ENCODE measurements around the gene IPO4.

Gene IPO4

DNA sequence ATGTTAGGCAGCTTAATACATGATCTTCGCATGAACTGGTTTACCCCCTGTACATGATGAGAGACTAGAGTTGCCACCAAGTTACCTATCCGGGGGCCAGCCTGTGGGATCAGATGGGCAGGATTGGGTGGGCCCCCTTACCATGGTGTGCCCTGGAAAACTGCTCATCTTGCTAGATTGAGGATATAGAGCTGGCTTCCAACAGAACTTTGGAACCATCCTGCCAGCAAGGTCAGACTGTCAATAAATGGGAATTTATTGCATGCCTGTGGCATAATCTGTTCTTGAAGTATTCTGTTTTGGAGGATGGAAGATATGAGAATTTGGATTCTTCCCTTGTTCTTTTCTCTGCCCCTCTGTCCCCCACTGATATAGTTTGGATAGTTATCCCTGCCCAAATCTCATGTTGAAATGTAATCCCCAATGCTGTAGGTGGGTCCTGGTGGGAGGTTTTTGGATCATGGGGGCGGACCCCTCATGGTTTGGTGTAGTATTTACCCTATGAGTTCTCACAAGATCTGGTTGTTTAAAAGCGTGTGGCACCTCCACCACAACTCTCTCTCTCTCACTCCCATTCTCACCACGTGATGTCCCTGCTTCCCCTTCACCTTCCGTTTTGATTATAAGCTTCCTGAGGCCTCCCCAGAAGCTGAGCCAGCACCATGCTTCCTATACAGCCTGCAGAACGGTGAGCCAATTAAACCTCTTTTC lies 10.4 kb upstream of the IPO4 start:
- Histone ChIP-seq H3K9me3 (ENCODE audit: control insufficient read depth, low read length) (peaks cover 6% of the 10 kb centered on the region), H3K36me3 (ENCODE audit: control insufficient read depth, insufficient read depth, low read length) (peaks cover 40% of the 10 kb centered on the region), H3K4me3 (ENCODE audit: extremely low read depth, insufficient read depth, low read length, poor library complexity, severe bottlenecking) (no peak overlapping the region), H3K4me1 (ENCODE audit: control insufficient read depth, insufficient read depth, low read length, poor library complexity, severe bottlenecking) (peaks cover 3% of the 10 kb centered on the region), H3K27ac (ENCODE audit: low read depth, low read length, severe bottlenecking) (no peak overlapping the region)
- 97 to 100% methylated on average over 5 to 6 of the region's 7 CpGs for WGBS, 2 experiments (ENCODE audit: insufficient coverage in 2 of 2)

DNA sequence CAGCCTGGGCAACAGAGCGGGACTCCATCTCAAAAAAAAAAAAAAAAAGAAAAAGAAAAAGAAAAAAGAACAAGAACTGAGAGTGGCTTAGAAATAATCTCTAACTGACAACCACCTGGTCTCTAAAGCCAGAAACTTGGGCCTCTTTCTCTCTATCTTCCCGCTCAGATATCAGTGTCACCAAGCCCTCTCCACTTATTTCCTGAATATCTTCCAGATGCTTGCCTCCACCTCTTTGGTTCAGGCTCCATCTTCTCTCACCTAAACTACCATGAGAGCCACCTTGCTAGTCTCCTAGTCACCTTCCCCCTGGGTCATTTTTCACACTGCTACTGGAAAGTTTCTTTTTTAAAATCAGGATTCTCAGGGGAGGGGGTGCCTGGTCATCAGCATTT lies 8.4 kb upstream of the IPO4 start:
- Histone ChIP-seq H3K4me1 (ENCODE audit: control insufficient read depth, insufficient read depth, low read length, poor library complexity, severe bottlenecking) (peaks cover 3% of the 10 kb centered on the region), H3K9me3 (ENCODE audit: control insufficient read depth, low read length) (peaks cover 6% of the 10 kb centered on the region), H3K4me3 (ENCODE audit: extremely low read depth, insufficient read depth, low read length, poor library complexity, severe bottlenecking) (no peak overlapping the region), H3K27ac (ENCODE audit: low read depth, low read length, severe bottlenecking) (no peak overlapping the region), H3K36me3 (ENCODE audit: control insufficient read depth, insufficient read depth, low read length) (peaks cover 43% of the 10 kb centered on the region)
- 100% methylated on average over 1 of the region's 2 CpGs for WGBS, 2 experiments (ENCODE audit: insufficient coverage in 2 of 2)

DNA sequence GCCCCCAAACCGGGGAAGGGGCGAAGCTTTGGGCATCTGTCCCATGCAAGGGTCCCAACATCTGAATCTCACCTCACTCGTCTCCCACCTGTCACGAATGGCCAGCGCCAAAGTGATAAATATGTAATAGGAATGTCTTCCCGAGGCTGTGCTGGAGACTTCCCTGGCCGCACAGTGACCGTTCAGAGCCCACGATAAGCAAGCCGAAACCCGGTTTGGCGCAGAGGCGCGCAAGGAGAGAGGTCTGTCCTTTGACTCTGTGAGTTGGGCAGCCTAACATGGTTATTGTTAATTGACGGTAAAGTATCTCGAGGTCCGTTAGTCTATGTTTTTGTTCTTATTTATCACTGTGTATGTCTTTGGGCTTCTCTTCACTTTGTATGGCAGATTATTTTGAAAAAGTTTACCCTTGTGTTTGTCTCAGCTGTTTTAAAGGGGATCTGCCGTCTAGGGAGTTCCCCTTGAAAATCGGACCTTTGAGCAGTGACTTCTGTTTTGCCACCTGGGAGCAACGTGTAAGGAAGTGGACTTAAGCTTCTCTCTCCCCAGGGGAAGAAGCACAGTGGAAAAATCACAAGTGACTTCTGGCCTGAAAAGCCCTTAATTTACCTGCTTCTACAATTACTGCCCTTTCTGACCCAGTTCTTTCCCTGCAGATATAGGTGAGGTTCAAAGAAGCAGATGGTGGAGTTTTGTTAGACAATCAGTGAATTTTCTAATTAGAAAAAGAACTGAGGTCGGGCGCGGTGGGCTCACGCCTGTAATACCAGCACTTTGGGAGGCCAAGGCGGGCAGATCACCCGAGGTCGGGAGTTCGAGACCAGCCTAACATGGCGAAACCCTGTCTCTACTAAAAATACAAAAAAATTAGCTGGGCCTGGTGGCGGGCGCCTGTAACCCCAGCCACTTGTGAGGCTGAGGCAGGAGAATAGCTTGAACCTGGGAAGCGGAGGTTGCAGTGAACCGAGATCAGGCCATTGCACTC lies 7.7 kb upstream of the IPO4 start:
- WGBS, 2 experiments (ENCODE audit: insufficient coverage in 2 of 2): 19 to 43% methylated on average over 20 to 26 of the region's 33 CpGs
- H3K27ac ChIP-seq (ENCODE audit: low read depth, low read length, severe bottlenecking): peak overlapping the region; percentile 98
- peak overlapping the region; percentile 78 for H3K4me3 ChIP-seq (ENCODE audit: extremely low read depth, insufficient read depth, low read length, poor library complexity, severe bottlenecking)

DNA sequence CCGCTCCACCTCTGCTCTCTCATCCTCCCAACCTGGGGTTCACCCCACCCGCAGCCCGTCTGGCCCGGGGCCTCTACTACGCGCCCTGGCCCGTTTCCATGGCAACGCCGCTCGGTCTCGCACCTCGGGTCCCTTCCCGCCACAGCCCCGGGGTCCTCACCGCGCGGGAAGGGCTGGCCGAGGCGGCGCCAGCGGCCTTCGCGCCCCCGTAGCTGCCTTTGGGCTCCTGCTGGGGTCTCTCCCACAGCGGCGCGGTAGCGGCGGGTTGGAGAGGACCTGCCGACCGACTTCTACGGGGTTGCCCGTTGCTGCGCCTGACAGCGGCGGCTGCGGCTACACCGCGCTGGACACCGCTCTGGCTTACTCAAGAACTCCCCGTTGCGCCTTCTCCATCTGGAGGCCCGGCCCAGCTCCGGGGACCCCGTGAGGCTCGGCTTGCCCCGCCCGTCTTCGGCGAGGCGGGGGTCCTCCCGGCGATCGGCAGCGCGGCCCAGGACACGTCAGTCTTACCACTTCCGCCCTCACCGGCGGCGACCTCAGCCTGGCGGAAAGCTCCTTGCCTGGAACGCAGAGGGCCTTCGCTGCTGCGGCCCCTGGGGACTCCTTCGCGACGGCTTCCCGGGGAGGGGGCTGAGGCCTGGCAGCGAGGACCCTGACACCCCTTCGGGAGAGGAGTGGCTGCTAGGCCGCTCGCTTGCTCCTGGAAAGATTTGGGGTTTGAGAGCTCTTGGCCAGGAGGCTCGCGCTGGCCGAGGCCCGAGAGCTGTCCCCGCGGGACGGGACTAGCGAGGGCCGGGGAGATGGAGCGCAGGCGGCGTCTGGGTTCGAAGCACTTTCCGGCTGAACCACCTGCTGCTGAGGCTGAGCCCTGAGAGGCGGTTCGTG lies 6.8 kb upstream of the IPO4 start, which contains the start of gene TM9SF1:
Gene TM9SF1, minus strand, starts transcription at position 256 of the 885 bp plus-strand sequence. CDS start 422 bp downstream, outside the sequence.
- WGBS, 2 experiments (ENCODE audit: insufficient coverage in 2 of 2): 1% methylated on average over 75 to 78 of the region's 89 CpGs
- H3K4me1 ChIP-seq (ENCODE audit: control insufficient read depth, insufficient read depth, low read length, poor library complexity, severe bottlenecking): peaks cover 3% of the 10 kb centered on the region
- H3K9me3 ChIP-seq (ENCODE audit: control insufficient read depth, low read length): no peaks in the 10 kb centered on the region
- peak within 1 kb of the TSS; percentile 78 for H3K4me3 ChIP-seq (ENCODE audit: extremely low read depth, insufficient read depth, low read length, poor library complexity, severe bottlenecking)
- peaks cover 48% of the 10 kb centered on the region for H3K36me3 ChIP-seq (ENCODE audit: control insufficient read depth, insufficient read depth, low read length)
- H3K27ac ChIP-seq (ENCODE audit: low read depth, low read length, severe bottlenecking): peak within 1 kb of the TSS; percentile 98

More for the DNA sequence above, 7.7 kb upstream of the IPO4 start:
- peaks cover 3% of the 10 kb centered on the region for H3K4me1 ChIP-seq (ENCODE audit: control insufficient read depth, insufficient read depth, low read length, poor library complexity, severe bottlenecking)
- peaks cover 45% of the 10 kb centered on the region for H3K36me3 ChIP-seq (ENCODE audit: control insufficient read depth, insufficient read depth, low read length)
- H3K9me3 ChIP-seq (ENCODE audit: control insufficient read depth, low read length): peaks cover 3% of the 10 kb centered on the region

DNA sequence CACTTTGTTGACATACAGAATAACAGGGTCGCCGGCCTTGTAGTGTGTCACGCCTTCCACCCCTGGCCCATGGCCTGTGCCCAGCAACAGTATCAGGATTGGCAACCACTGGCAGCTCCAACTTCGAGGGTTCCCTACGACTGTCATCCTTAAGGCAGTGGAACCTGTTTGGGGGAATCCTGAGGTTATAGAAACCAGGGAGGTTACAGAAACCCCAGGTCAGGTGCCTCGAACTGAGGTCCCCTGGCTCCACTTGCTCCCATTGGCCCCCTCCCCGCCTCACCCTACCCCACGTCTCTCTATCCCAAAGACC lies 6.2 kb upstream of the IPO4 start:
- H3K4me3 ChIP-seq (ENCODE audit: extremely low read depth, insufficient read depth, low read length, poor library complexity, severe bottlenecking): peak overlapping the region; percentile 78
- WGBS, 2 experiments (ENCODE audit: insufficient coverage in 2 of 2): 58 to 90% methylated on average over 7 to 8 of the region's 8 CpGs
- H3K4me1 ChIP-seq (ENCODE audit: control insufficient read depth, insufficient read depth, low read length, poor library complexity, severe bottlenecking): peaks cover 3% of the 10 kb centered on the region
- no peaks in the 10 kb centered on the region for H3K9me3 ChIP-seq (ENCODE audit: control insufficient read depth, low read length)
- H3K36me3 ChIP-seq (ENCODE audit: control insufficient read depth, insufficient read depth, low read length): peaks cover 46% of the 10 kb centered on the region
- peak overlapping the region; percentile 98 for H3K27ac ChIP-seq (ENCODE audit: low read depth, low read length, severe bottlenecking)

DNA sequence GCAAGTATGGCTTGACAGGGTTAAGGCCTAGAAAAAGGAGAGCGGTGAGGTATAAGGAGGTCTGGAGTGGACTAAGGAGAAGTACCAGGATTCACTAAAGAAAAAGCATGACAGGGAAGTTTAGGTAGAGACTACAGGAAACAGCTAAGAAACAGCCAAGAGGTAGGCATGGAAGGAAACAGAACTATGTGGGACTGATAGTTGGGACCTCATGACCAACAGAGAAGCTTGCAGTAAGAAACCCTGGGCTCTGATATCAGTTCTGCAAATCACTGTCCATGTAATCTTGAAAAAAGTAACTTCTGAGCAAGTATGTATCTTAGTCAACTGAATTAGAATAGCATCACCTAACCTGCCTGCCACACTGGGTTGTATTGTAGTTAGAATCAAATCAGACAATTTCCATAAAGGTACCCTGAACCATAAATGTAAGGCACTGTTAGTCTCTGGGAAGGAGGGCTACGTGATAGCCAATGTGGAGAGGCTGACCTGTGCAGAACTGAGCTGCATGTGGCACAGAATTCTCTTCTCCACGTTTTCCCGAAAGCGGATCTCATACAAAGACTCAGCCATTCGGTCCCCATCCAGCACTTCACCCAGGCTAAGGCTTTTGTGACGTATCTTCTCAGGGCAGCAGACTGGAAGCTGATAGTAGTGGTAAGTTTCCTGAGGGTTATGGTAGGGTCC lies 5.7 kb upstream of the IPO4 start:
- WGBS, 2 experiments (ENCODE audit: insufficient coverage in 2 of 2): 91 to 100% methylated on average over 5 of the region's 7 CpGs
- no peaks in the 10 kb centered on the region for H3K9me3 ChIP-seq (ENCODE audit: control insufficient read depth, low read length)
- peak overlapping the region; percentile 78 for H3K4me3 ChIP-seq (ENCODE audit: extremely low read depth, insufficient read depth, low read length, poor library complexity, severe bottlenecking)
- peak overlapping the region; percentile 98 for H3K27ac ChIP-seq (ENCODE audit: low read depth, low read length, severe bottlenecking)
- H3K36me3 ChIP-seq (ENCODE audit: control insufficient read depth, insufficient read depth, low read length): peaks cover 44% of the 10 kb centered on the region
- H3K4me1 ChIP-seq (ENCODE audit: control insufficient read depth, insufficient read depth, low read length, poor library complexity, severe bottlenecking): peaks cover 3% of the 10 kb centered on the region

DNA sequence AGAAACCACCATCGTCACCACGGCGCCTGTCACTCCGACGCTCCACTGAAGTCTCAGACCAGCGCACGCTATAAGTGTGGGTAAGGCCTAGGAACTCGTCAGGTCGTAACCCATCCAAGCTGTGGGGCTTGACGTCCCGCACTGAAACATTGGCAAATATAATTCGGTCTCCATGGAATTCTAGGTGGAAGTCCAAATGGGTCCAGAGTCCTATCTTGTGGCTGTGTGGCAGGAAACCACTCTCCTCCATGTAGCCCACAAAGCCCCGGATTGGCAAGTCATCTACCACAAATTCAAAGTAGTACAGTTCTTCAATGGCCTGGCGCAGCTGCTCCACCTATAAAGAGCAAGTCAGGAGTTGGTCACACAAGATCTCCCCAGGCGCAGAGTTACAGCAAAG lies 4.3 kb upstream of the IPO4 start:
- Histone ChIP-seq H3K4me1 (ENCODE audit: control insufficient read depth, insufficient read depth, low read length, poor library complexity, severe bottlenecking) (peaks cover 4% of the 10 kb centered on the region), H3K4me3 (ENCODE audit: extremely low read depth, insufficient read depth, low read length, poor library complexity, severe bottlenecking) (no peak overlapping the region), H3K36me3 (ENCODE audit: control insufficient read depth, insufficient read depth, low read length) (peaks cover 34% of the 10 kb centered on the region), H3K27ac (ENCODE audit: low read depth, low read length, severe bottlenecking) (no peak overlapping the region), H3K9me3 (ENCODE audit: control insufficient read depth, low read length) (no peaks in the 10 kb centered on the region)
- WGBS, 2 experiments (ENCODE audit: insufficient coverage in 2 of 2): 95 to 97% methylated on average over 12 to 14 of the region's 15 CpGs

DNA sequence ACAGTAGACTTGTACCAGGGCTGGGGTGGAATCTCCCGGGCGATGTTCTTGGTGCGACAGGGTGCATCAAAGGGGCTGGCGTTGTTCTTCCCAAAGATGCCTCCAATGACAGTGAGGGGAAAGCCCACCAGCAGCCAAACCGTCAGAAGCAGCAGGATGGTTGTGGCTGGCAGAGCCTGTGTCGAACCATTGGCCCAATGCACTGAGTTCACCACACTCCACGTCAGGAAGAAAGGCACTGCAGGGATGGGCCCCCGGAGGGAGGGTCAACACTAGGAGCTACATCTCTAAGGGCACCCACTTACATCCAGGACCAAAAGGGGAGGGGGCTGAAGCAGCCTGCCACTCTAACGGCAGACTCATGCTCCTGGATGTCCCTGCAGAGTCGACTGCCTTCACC lies 1.8 kb upstream of the IPO4 start:
- H3K4me1 ChIP-seq (ENCODE audit: control insufficient read depth, insufficient read depth, low read length, poor library complexity, severe bottlenecking): peaks cover 11% of the 10 kb centered on the region
- H3K27ac ChIP-seq (ENCODE audit: low read depth, low read length, severe bottlenecking): no peak overlapping the region
- WGBS, 2 experiments (ENCODE audit: insufficient coverage in 2 of 2): 93 to 96% methylated on average over 8 of the region's 10 CpGs
- H3K36me3 ChIP-seq (ENCODE audit: control insufficient read depth, insufficient read depth, low read length): peaks cover 56% of the 10 kb centered on the region
- H3K9me3 ChIP-seq (ENCODE audit: control insufficient read depth, low read length): no peaks in the 10 kb centered on the region
- H3K4me3 ChIP-seq (ENCODE audit: extremely low read depth, insufficient read depth, low read length, poor library complexity, severe bottlenecking): no peak overlapping the region

DNA sequence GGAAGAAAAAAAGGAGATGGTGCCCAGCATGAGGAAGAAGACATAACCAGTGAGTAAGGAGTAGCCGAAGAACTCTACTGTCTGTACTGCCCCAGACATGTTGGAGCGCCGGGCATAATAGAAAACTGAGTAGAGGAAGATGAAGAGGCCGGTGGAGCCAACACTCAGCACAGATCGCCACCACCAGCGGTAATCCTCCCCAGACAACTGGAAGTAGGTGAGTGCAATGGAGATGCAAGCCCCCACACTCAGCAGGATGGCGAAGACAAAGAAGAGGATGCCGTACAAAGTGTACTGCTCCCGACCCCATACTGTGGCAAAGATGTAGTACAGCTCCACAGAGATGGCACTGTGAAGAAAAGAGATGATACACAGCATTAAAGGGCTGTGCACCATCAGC lies 844 bp upstream of the IPO4 start:
- WGBS, 2 experiments (ENCODE audit: insufficient coverage in 2 of 2): 90 to 96% methylated on average over 6 to 9 of the region's 9 CpGs

DNA sequence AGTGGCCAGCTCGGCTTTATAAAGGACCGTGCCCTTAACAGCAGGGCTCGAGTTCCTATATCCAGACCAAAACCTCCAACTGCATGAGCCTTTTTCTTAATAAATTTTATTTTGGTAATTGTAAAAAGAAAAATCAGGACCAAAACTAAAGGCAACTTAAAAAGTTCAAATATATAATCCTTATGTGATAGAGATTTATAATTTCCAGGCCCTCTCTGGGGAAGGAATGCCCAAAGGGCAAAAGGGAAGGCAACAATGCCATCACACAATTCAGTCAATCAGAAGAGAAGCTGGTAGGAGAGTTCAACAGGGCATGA lies 401 bp upstream of the IPO4 start:
- Histone ChIP-seq H3K9me3 (ENCODE audit: control insufficient read depth, low read length) (no peaks in the 10 kb centered on the region), H3K4me3 (ENCODE audit: extremely low read depth, insufficient read depth, low read length, poor library complexity, severe bottlenecking) (peak overlapping the region; percentile 67), H3K27ac (ENCODE audit: low read depth, low read length, severe bottlenecking) (no peak overlapping the region), H3K36me3 (ENCODE audit: control insufficient read depth, insufficient read depth, low read length) (peaks cover 68% of the 10 kb centered on the region), H3K4me1 (ENCODE audit: control insufficient read depth, insufficient read depth, low read length, poor library complexity, severe bottlenecking) (peaks cover 9% of the 10 kb centered on the region)
- 0% methylated on average over 2 of the region's 3 CpGs; no CpG with 5 or more reads in 1 of the 2 experiments for WGBS, 2 experiments (ENCODE audit: insufficient coverage in 2 of 2)

More for the DNA sequence above, 844 bp upstream of the IPO4 start:
- peaks cover 11% of the 10 kb centered on the region for H3K4me1 ChIP-seq (ENCODE audit: control insufficient read depth, insufficient read depth, low read length, poor library complexity, severe bottlenecking)
- no peaks in the 10 kb centered on the region for H3K9me3 ChIP-seq (ENCODE audit: control insufficient read depth, low read length)
- no peak overlapping the region for H3K27ac ChIP-seq (ENCODE audit: low read depth, low read length, severe bottlenecking)
- H3K36me3 ChIP-seq (ENCODE audit: control insufficient read depth, insufficient read depth, low read length): peaks cover 66% of the 10 kb centered on the region
- no peak overlapping the region for H3K4me3 ChIP-seq (ENCODE audit: extremely low read depth, insufficient read depth, low read length, poor library complexity, severe bottlenecking)

Data from mesodermal cell (in vitro differentiated cells).